ENCODE measurements around the gene CLBA1.

Gene CLBA1

GRCh38 chr14:104938436-104938835 is 47.2 kb upstream of the CLBA1 start:
- no peak for TF ChIP-seq CTCF (IDR thresholded peaks at IDR 0.05; ENCODE audit: low read depth, low read length)
- DNase-seq = no peak
- H3K27me3 ChIP-seq = peaks cover 11% of the 10 kb centered on the region
- H3K4me3 ChIP-seq (ENCODE audit: low read depth, low read length) = no peak overlapping the region
- no peaks in the 10 kb centered on the region for H3K4me1 ChIP-seq
- no peaks in the 10 kb centered on the region for H3K9me3 ChIP-seq
- H3K36me3 ChIP-seq = no peaks in the 10 kb centered on the region

- Histone ChIP-seq H3K27me3 (peaks cover 11% of the 10 kb centered on the region), H3K4me1 (no peaks in the 10 kb centered on the region), H3K36me3 (no peaks in the 10 kb centered on the region), H3K4me3 (ENCODE audit: low read depth, low read length) (no peak overlapping the region), H3K9me3 (no peaks in the 10 kb centered on the region)
- DNase-seq = no peak
- no peak for TF ChIP-seq CTCF (IDR thresholded peaks at IDR 0.05; ENCODE audit: low read depth, low read length)
Measured at GRCh38 chr14:104938960-104939359, 46.6 kb upstream of the CLBA1 start.

- no peaks in the 10 kb centered on the region for H3K36me3 ChIP-seq
- no peaks in the 10 kb centered on the region for H3K4me1 ChIP-seq
- H3K9me3 ChIP-seq = no peaks in the 10 kb centered on the region
- no peak for DNase-seq
- peaks cover 11% of the 10 kb centered on the region for H3K27me3 ChIP-seq
- H3K4me3 ChIP-seq (ENCODE audit: low read depth, low read length) = no peak overlapping the region
- TF ChIP-seq CTCF (IDR thresholded peaks at IDR 0.05; ENCODE audit: low read depth, low read length) = no peak
Measured at GRCh38 chr14:104939666-104940410, 45.8 kb upstream of the CLBA1 start.

- H3K27me3 ChIP-seq = peaks cover 11% of the 10 kb centered on the region
- peak; percentile 35; the same call in 1 of the 2 replicates for TF ChIP-seq CTCF (IDR thresholded peaks at IDR 0.05; ENCODE audit: low read depth, low read length)
- DNase-seq = no peak
- no peaks in the 10 kb centered on the region for H3K9me3 ChIP-seq
- H3K4me1 ChIP-seq = no peaks in the 10 kb centered on the region
- no peaks in the 10 kb centered on the region for H3K36me3 ChIP-seq
- no peak overlapping the region for H3K4me3 ChIP-seq (ENCODE audit: low read depth, low read length)
Measured at GRCh38 chr14:104940526-104941150, 45.0 kb upstream of the CLBA1 start.

GRCh38 chr14:104941508-104942365 is 43.9 kb upstream of the CLBA1 start:
- Histone ChIP-seq H3K4me3 (ENCODE audit: low read depth, low read length) (no peak overlapping the region), H3K4me1 (no peaks in the 10 kb centered on the region), H3K36me3 (no peaks in the 10 kb centered on the region), H3K27me3 (peaks cover 11% of the 10 kb centered on the region), H3K9me3 (no peaks in the 10 kb centered on the region)
- TF ChIP-seq CTCF (IDR thresholded peaks at IDR 0.05; ENCODE audit: low read depth, low read length) = no peak
- no peak for DNase-seq
